ENCODE measurements around the gene DNAJA2.
A peak's percentile ranks its signal among the peaks of the same experiment; 100 is the strongest.
"Not testable (repeated sequence)": the region's sequence is repeated elsewhere in the genome, so short reads cannot be mapped to it uniquely, and the experiment has no call there.

Gene DNAJA2

DNA sequence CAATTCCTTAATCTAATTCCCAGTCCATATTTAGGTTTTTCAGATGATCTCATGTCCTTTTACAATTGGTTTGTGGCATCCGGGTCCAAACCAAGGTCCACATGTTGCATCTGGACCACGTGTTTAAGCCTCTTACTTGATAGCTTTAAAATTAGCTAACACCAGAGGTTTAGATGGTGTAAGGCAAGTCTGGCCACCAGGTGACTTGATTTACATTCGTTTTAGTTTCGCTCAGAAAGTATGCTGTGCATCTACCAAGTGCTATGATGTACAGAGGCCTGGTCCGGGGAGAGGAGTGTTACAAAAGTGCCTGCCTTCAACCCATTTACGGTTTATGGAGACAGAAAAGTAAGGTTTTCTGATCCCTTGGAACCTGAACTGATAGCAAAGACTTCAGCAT lies 878 bp upstream of the DNAJA2 start:
- peak; percentile 57 for DNase-seq

- no peak for DNase-seq
These were observed 486 bp upstream of the DNAJA2 start for GRCh38 chr16:46973996-46974324.

- peak; percentile 53 for DNase-seq
These were observed 856 bp downstream of the DNAJA2 start for GRCh38 chr16:46972429-46973206.

DNA sequence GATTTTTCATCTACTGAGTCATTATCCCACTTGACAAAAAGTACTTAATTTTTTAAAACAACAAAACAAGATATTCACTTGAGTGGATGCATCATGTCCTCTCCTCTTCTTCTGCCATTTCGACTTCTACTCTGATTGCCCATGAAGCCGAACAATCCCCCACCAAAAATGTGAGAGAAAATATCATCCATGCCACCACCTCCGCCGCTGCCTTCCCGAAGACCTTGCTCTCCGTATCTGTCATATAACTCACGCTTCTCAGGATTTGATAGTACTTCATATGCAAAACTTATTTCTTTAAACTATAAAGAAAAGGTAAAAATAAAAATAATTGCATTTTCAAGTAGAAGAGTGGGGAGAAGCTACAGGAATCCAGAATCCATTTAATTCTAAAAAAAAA lies 2.2 kb downstream of the DNAJA2 start:
- no peak for DNase-seq

- no peak for DNase-seq
These were observed 3.4 kb downstream of the DNAJA2 start for GRCh38 chr16:46970089-46970488.

DNA sequence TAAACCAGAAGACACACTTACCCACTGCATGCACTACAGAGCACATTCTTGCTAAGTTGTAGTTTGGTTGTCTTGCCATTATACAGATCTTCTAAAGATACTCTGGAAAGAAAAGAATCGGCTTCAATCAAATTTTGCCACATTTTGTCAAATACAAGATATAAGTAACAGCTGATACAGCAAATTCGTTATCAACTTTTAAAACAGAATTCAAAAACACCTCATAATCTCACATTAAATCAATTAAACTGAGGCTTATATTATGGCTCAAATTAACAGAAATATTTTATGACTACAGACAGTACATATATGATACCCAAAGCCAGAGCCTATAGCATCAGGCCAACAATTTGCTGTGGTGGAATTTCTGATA lies 5.4 kb downstream of the DNAJA2 start:
- DNase-seq: no peak

DNA sequence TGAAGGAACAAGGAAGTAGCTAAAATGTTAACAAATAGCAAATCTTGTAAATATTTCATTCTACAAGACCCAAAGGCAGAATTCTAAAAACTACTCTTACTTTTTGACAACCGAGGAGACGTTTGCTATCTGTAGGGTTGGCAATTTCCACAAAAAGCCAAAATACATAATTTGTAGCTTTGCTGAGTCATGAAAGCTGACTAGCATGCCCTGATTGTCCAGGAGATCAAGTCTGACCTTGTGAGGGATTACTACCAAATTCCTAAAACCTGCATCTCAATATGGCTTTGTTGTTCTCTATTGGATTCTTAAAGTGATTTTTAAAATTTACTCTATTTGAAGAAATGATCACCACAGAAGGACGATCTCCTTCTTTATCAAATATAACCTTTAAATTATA lies 10.8 kb downstream of the DNAJA2 start:
- no peak for DNase-seq

GRCh38 chr16:46961373-46962353 lies 11.8 kb downstream of the DNAJA2 start:
- peak; percentile 65 for DNase-seq

DNA sequence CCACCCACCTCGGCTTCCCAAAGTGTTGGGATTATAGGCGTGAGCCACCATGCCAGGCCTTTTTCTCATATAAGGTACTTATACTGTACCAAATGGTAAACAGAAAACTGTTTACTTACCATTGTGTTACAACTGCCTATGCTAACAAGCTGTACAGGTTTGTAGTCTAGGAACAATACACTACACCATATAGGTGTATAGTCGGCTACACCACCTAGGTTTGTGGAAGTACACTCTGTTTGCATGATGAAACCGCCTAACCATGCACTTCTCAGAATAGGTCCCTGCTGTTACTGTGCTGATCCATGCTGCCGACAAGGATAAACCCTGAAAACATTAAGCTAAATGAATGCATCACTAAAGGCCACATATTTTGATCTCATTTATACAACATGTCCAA lies 18.9 kb downstream of the DNAJA2 start:
- no peak for DNase-seq

DNA sequence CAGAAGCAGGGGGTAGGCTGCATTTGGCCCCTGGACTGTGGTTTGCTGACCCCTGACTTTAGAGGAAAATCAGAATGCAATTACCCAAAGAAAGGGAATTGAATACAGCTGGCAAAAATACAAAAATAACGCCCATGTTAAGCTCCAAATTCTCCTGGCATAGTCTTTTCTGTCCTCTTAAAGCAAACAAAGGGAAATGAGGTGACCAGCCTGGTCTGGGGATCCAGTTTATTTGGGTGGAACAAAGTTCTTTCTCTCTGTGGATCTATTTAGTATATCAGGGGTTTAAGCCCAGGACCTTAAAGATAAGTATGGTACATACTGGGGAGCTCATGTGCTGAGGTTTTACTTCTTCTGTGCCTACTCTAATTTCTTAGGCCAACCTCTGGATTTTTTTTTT lies 23.5 kb downstream of the DNAJA2 start:
- DNase-seq: no peak

GRCh38 chr16:46949241-46949892 lies 24.1 kb downstream of the DNAJA2 start:
- peak; percentile 87 for DNase-seq

GRCh38 chr16:46948548-46949166 lies 24.8 kb downstream of the DNAJA2 start:
- DNase-seq: no peak

DNA sequence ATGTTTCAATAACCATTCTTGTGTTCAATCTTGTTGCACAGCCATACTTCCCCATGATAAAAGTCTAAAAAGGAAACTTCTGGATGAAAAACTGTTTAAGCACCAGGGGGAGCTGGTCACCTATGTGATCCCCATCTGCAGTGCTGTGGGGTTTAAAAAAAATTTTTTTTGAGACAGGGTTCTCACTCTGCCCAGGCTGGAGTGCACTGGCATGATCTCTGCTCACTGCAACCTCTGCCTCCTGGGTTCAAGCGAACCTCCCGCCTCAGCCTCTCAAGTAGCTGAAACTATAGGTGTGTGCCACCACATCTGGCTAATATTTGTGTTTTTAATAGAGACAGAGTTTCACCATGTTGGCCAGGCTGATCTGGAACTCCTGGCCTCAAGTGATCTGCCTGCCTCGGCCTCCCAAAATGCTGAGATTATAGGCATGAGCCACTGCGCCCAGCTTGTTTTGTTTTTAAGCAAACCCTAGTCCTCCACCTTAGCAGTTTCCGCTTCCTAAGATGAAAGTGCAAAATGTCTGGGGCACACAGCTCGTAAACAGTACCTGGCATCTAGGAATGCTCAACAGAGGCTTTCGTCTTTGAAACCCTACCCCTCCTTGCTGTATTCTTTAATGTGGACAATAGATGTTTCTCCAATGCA lies 25.4 kb downstream of the DNAJA2 start:
- peak; percentile 71 for DNase-seq

DNA sequence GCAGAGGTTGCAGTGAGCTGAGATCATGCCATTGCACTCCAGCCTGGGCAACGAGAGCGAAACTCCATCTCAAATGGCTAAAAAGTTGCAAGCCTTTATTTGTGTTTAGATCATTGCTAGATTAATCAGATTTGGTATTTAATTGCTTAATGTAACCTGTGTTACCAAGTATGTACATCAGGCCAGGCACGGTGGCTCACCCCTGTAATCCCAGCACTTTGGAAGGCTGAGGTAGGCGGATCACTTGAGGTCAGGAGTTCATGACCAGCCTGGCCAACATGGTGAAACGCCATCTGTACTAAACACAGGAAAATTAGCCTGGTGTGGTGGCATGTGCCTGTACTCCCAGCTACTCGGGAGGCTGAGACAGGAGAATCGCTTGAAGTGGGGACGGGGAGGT lies 28.8 kb downstream of the DNAJA2 start:
- DNase-seq: not testable (repeated sequence)

- no peak for DNase-seq
These were observed 35.9 kb downstream of the DNAJA2 start for GRCh38 chr16:46937536-46937935.

- DNase-seq: no peak
These were observed 40.7 kb downstream of the DNAJA2 start for GRCh38 chr16:46932802-46933201.

DNA sequence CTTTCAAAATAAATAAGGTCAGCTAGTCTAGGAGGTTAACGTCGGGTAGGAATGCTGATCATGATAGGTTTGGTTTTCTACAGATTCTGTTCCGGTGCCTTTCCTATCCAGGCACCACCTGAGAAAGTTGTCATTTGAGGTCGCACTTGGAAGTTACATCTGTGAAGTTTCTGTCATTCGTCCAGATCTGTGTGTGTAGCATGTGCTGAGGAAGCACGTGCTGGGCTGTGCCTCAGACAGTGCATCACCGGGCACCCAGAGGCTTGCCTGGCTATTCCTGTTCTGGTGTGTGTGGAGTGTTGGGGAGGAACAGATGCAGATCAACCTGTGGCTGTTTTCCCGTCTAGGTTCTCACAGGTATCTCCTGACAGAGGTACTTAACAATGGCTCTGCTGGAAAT lies 42.6 kb downstream of the DNAJA2 start:
- no peak for DNase-seq

- peak; percentile 77 for DNase-seq
These were observed 43.8 kb downstream of the DNAJA2 start for GRCh38 chr16:46929378-46930332.

- no peak for DNase-seq
These were observed 44.7 kb downstream of the DNAJA2 start for GRCh38 chr16:46928811-46929210.

- no peak for DNase-seq
These were observed 46.2 kb downstream of the DNAJA2 start for GRCh38 chr16:46927273-46927672.

GRCh38 chr16:46926470-46927225 lies 46.8 kb downstream of the DNAJA2 start:
- DNase-seq: no peak
